KOPT-K1 (cell line): Measurements from ENCODE around the gene ZNF154.
"Not testable (repeated sequence)": the region's sequence is repeated elsewhere in the genome, so short reads cannot be mapped to it uniquely, and the experiment has no call there.

Experiments used
- H3K27ac ChIP-seq: fragments of 200-600 bp; sonication (generic); 2 replicates; pipeline ENCODE4 v1.5.1; 2016; ENCODE audit warnings: antibody characterized with exemption, mild to moderate bottlenecking, low read depth, low read length; ENCODE audit not compliant: poor library complexity, severe bottlenecking
- H3K36me3 ChIP-seq: fragments of 200-600 bp; sonication (generic); 2 replicates; pipeline ENCODE4 v1.5.1; 2017; ENCODE audit warnings: antibody characterized with exemption, mild to moderate bottlenecking, low read length, moderate library complexity; ENCODE audit not compliant: insufficient read depth
- H3K9me3 ChIP-seq: fragments of 200-600 bp; sonication (generic); 2 replicates; pipeline ENCODE4 v1.5.1; 2017; ENCODE audit warnings: antibody characterized with exemption, low read length, mild to moderate bottlenecking; ENCODE audit not compliant: insufficient read depth, poor library complexity, severe bottlenecking

ZNF154 gene

GRCh38 chr19:57708641-57709361 lies at the start of gene ZNF154:
Gene ZNF154, minus strand, starts transcription at chr19:57709204. Its CDS starts 233 bp downstream, at chr19:57708971.
- peak within 1 kb of the TSS; percentile 73 for H3K27ac ChIP-seq
- H3K9me3 ChIP-seq = no peaks in the 10 kb centered on the region

GRCh38 chr19:57757941-57758340 lies 48.9 kb upstream of the ZNF154 start:
- Histone ChIP-seq H3K27ac (no peak overlapping the region), H3K36me3 (peaks cover 95% of the 10 kb centered on the region), H3K9me3 (no peaks in the 10 kb centered on the region)

More at GRCh38 chr19:57708641-57709361, at the start of gene ZNF154:
- peaks cover 34% of the 10 kb centered on the region for H3K36me3 ChIP-seq

- Histone ChIP-seq H3K36me3 (peaks cover 100% of the 10 kb centered on the region), H3K27ac (no peak overlapping the region), H3K9me3 (no peaks in the 10 kb centered on the region)
Observed at GRCh38 chr19:57755031-57755430, 46.0 kb upstream of the ZNF154 start.

GRCh38 chr19:57754091-57754673 lies 45.2 kb upstream of the ZNF154 start:
- H3K9me3 ChIP-seq = no peaks in the 10 kb centered on the region
- H3K27ac ChIP-seq = no peak overlapping the region
- H3K36me3 ChIP-seq = peaks cover 100% of the 10 kb centered on the region

- peaks cover 50% of the 10 kb centered on the region for H3K36me3 ChIP-seq
- peak overlapping the region; percentile 78 for H3K27ac ChIP-seq
- H3K9me3 ChIP-seq = no peaks in the 10 kb centered on the region
Observed at GRCh38 chr19:57748029-57748428, 39.0 kb upstream of the ZNF154 start.

GRCh38 chr19:57747472-57747807 lies 38.4 kb upstream of the ZNF154 start:
- H3K36me3 ChIP-seq = peaks cover 44% of the 10 kb centered on the region
- peak overlapping the region; percentile 78 for H3K27ac ChIP-seq
- H3K9me3 ChIP-seq = no peaks in the 10 kb centered on the region

- Histone ChIP-seq H3K9me3 (no peaks in the 10 kb centered on the region), H3K36me3 (peaks cover 38% of the 10 kb centered on the region), H3K27ac (peak within 1 kb of the TSS; percentile 78)
Observed at GRCh38 chr19:57746580-57747471, 37.8 kb upstream of the ZNF154 start, which contains the start of gene ZNF776. Gene ZNF776, plus strand, starts transcription at chr19:57746815. Its CDS starts 244 bp downstream, at chr19:57747059.

- not testable (repeated sequence) for H3K36me3 ChIP-seq, H3K9me3 ChIP-seq, H3K27ac ChIP-seq
Observed at GRCh38 chr19:57738770-57739169, 29.8 kb upstream of the ZNF154 start.

- H3K27ac ChIP-seq, H3K9me3 ChIP-seq, H3K36me3 ChIP-seq: not testable (repeated sequence)
Observed at GRCh38 chr19:57738320-57738719, 29.3 kb upstream of the ZNF154 start.

GRCh38 chr19:57720878-57721277 lies 11.9 kb upstream of the ZNF154 start:
- peaks cover 53% of the 10 kb centered on the region for H3K36me3 ChIP-seq
- H3K27ac ChIP-seq = no peak overlapping the region
- peaks cover 23% of the 10 kb centered on the region for H3K9me3 ChIP-seq

GRCh38 chr19:57719901-57720519 lies 11.0 kb upstream of the ZNF154 start:
- Histone ChIP-seq H3K9me3 (peaks cover 23% of the 10 kb centered on the region), H3K27ac (no peak overlapping the region), H3K36me3 (peaks cover 53% of the 10 kb centered on the region)

GRCh38 chr19:57719424-57719823 lies 10.4 kb upstream of the ZNF154 start:
- Histone ChIP-seq H3K27ac (no peak overlapping the region), H3K36me3 (peaks cover 53% of the 10 kb centered on the region), H3K9me3 (peaks cover 23% of the 10 kb centered on the region)

GRCh38 chr19:57712222-57712621 lies 3.2 kb upstream of the ZNF154 start:
- Histone ChIP-seq H3K36me3 (peaks cover 7% of the 10 kb centered on the region; the same call in 1 of the 2 replicates), H3K9me3 (no peaks in the 10 kb centered on the region), H3K27ac (no peak overlapping the region)

GRCh38 chr19:57709616-57710015 lies 612 bp upstream of the ZNF154 start:
- Histone ChIP-seq H3K36me3 (peaks cover 26% of the 10 kb centered on the region), H3K9me3 (no peaks in the 10 kb centered on the region), H3K27ac (no peak overlapping the region)

- Histone ChIP-seq H3K27ac (no peak overlapping the region), H3K9me3 (peaks cover 7% of the 10 kb centered on the region), H3K36me3 (peaks cover 58% of the 10 kb centered on the region)
Observed at GRCh38 chr19:57706346-57706745, 2.7 kb downstream of the ZNF154 start.
